Measurements from ENCODE around the gene GMFB.
"Not testable (repeated sequence)": the region's sequence is repeated elsewhere in the genome, so short reads cannot be mapped to it uniquely, and the experiment has no call there.

The GMFB gene

GRCh38 chr14:54456820-54457608 is 31.8 kb downstream of the GMFB start:
- not testable (repeated sequence) for DNase-seq

GRCh38 chr14:54455363-54455762 is 33.4 kb downstream of the GMFB start:
- no peak for DNase-seq

GRCh38 chr14:54453990-54454389 is 34.8 kb downstream of the GMFB start:
- not testable (repeated sequence) for DNase-seq

GRCh38 chr14:54453252-54453651 is 35.5 kb downstream of the GMFB start:
- DNase-seq = no peak

GRCh38 chr14:54451961-54452360 is 36.8 kb downstream of the GMFB start:
- DNase-seq = no peak

GRCh38 chr14:54451121-54451601 is 37.6 kb downstream of the GMFB start:
- no peak for DNase-seq

- no peak for DNase-seq
Observed at GRCh38 chr14:54450535-54450934, 38.2 kb downstream of the GMFB start.

GRCh38 chr14:54447231-54447692 is 41.5 kb downstream of the GMFB start:
- DNase-seq = no peak

- no peak for DNase-seq
Observed at GRCh38 chr14:54446161-54446693, 42.6 kb downstream of the GMFB start.

GRCh38 chr14:54444681-54445080 is 44.1 kb downstream of the GMFB start:
- DNase-seq = no peak

GRCh38 chr14:54443981-54444380 is 44.8 kb downstream of the GMFB start:
- DNase-seq = no peak

- DNase-seq = not testable (repeated sequence)
Observed at GRCh38 chr14:54442961-54443360, 45.8 kb downstream of the GMFB start.

- DNase-seq = peak; percentile 98
Observed at GRCh38 chr14:54440873-54441868, 47.6 kb downstream of the GMFB start, which contains the start of gene CNIH1. TSS of gene CNIH1 (minus strand) at chr14:54441374. CDS start at chr14:54441327, 47 bp downstream.

GRCh38 chr14:54440476-54440872 is 48.3 kb downstream of the GMFB start:
- DNase-seq = no peak

GRCh38 chr14:54440037-54440436 is 48.7 kb downstream of the GMFB start:
- DNase-seq = no peak

- no peak for DNase-seq
Observed at GRCh38 chr14:54438703-54439102, 50.1 kb downstream of the GMFB start.

GRCh38 chr14:54437954-54438353 is 50.8 kb downstream of the GMFB start:
- not testable (repeated sequence) for DNase-seq

GRCh38 chr14:54435500-54435981 is 53.2 kb downstream of the GMFB start:
- no peak for DNase-seq

GRCh38 chr14:54428527-54428926 is 60.3 kb downstream of the GMFB start:
- DNase-seq = no peak

GRCh38 chr14:54427871-54428270 is 60.9 kb downstream of the GMFB start:
- no peak for DNase-seq

GRCh38 chr14:54425537-54426274 is 63.1 kb downstream of the GMFB start:
- no peak for DNase-seq

GRCh38 chr14:54425068-54425467 is 63.7 kb downstream of the GMFB start:
- DNase-seq = no peak

Measured in activated T-cell treated with anti-CD3 and anti-CD28 coated beads, Interleukin-2, amount 50 U/mL, for 1 hour (primary cell).